Measurements from ENCODE around the gene CHID1.

DNA sequence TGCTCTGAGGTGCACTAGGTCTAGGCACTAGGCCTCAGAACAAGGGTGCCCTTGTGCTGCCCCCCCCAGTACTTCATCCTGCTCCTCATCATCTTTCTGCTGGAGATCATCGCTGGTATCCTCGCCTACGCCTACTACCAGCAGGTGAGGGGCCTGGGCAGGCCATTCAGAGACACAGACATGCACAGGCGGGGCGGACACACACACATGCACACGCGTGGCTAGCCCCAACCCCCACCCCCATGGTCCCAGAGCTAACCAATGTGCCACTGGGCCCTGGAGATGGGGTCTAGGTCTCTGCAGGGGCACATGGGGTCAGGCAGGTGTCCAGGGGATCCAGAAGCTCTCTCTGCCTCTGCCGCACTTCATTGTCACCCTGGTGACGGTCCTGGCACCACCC lies 73.9 kb downstream of the CHID1 start:
- no peak for TF ChIP-seq CTCF (IDR thresholded peaks at IDR 0.05)
- no peak for TF ChIP-seq POLR2A (IDR thresholded peaks at IDR 0.05)
